Stomach (tissue), 4 donors: ENCODE measurements around the gene GALNT18.

Experiments
- CTCF ChIP-seq, 7 experiments: fragments of 450-650 bp in 4 of 7; fragments of 200-600 bp in 3 of 7; sonication (generic) in 3 of 7; IDR thresholded peaks; one replicate each; pipeline ENCODE4 v1.5.1; 2016 to 2019; ENCODE audit warnings: antibody characterized with exemption in 7 of 7, control low read depth in 2 of 7, mild to moderate bottlenecking in 1 of 7
- EP300 ChIP-seq: sonication (generic); formaldehyde crosslinking; IDR thresholded peaks from one replicate; pipeline ENCODE4 v1.6.1; 2017; ENCODE audit warnings: antibody characterized with exemption
- POLR2AphosphoS5 ChIP-seq, 3 donors: sonication (generic); formaldehyde crosslinking; IDR thresholded peaks; one replicate each; pipeline ENCODE4 v1.6.1; 2016; ENCODE audit warnings: antibody characterized with exemption in 3 of 3

- TF ChIP-seq EP300 (no peak), CTCF (IDR thresholded peaks at IDR 0.05) (no peak), POLR2AphosphoS5 (IDR thresholded peaks at IDR 0.05) (no peak)
These were observed 238.8 kb downstream of the GALNT18 start for GRCh38 chr11:11382858-11383532.
